ENCODE results near the gene DNAJB1. TPM values are rescaled to one million over a fixed set of nuclear protein-coding genes. Genes with fewer than 3 reads are reported as not detected.

DNAJB1 gene
- total and polyA plus RNA-seq, 2 experiments from 2014 or later, result 43.2 to 53.3 TPM

DNA sequence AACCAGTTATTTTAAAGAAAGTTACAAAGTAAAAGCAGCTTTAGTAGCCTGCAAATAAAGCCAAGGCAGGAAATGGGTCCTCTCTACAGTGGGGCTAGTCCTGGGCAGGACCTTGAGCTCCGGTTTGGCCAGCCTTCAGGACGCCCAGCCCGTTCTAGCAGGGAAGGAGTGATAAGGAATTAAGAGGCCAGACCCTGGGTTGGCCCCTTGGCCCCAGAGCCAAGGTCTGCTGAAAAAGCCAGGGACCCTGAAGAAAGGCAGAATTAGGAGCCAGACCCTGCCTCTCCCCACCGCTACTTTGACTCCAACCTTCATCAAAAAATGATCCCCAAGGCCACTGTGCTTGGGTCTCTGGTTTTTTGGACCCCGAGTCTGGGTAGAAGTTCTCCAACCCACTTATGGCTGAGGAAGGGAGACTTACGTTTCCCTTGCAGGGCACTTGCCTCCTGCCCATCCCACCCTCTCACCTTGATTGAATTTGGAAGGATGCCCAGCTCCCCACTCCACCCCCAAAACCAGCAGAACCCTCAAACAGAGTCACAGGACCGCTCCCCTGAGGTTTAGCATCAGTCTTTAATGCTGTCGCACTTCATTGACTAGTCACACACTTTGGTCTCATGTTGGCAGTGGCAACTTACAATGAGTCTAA is 3.9 kb downstream of the DNAJB1 start:
- Histone ChIP-seq H4K20me1 (replicated peaks; ENCODE audit: insufficient read depth) (peaks cover 24% of the 10 kb centered on the region; the same call in 1 of the 2 replicates), H3K4me1 (ENCODE audit: insufficient read depth) (peaks cover 11% of the 10 kb centered on the region; the same call in 1 of the 2 replicates), H3K4me3 (no peak overlapping the region), H2AFZ (no peak overlapping the region), H3K27ac (ENCODE audit: low read depth) (0 out of 2 replicates have a peak overlapping the region, but pooled peaks have one; percentile 72), H3K9me2 (ENCODE audit: insufficient read depth) (no peaks in the 10 kb centered on the region), H3K27me3 (ENCODE audit: insufficient read depth) (no peaks in the 10 kb centered on the region), H3F3A (replicated peaks; ENCODE audit: low read depth) (peaks cover 33% of the 10 kb centered on the region), H3K79me2 (replicated peaks; ENCODE audit: insufficient read depth) (peaks cover 31% of the 10 kb centered on the region), H3K36me3 (ENCODE audit: insufficient read depth) (peaks cover 3% of the 10 kb centered on the region), H3K4me2 (no peak overlapping the region)
- TF ChIP-seq CREB1 (CRISPR knock-in tag; IDR thresholded peaks at IDR 0.05; ENCODE audit: low read depth), result no peak
- no peak for TF ChIP-seq STAT1 (IDR thresholded peaks at IDR 0.05; ENCODE audit: unreplicated experiment)
- TF ChIP-seq, protein P1, sequence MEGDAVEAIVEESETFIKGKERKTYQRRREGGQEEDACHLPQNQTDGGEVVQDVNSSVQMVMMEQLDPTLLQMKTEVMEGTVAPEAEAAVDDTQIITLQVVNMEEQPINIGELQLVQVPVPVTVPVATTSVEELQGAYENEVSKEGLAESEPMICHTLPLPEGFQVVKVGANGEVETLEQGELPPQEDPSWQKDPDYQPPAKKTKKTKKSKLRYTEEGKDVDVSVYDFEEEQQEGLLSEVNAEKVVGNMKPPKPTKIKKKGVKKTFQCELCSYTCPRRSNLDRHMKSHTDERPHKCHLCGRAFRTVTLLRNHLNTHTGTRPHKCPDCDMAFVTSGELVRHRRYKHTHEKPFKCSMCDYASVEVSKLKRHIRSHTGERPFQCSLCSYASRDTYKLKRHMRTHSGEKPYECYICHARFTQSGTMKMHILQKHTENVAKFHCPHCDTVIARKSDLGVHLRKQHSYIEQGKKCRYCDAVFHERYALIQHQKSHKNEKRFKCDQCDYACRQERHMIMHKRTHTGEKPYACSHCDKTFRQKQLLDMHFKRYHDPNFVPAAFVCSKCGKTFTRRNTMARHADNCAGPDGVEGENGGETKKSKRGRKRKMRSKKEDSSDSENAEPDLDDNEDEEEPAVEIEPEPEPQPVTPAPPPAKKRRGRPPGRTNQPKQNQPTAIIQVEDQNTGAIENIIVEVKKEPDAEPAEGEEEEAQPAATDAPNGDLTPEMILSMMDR (conservative IDR thresholded peaks at IDR 0.05; ENCODE audit: low read depth in 2 of 2), result no peak
- TF ChIP-seq JUNB (IDR thresholded peaks at IDR 0.05; ENCODE audit: unreplicated experiment), result no peak
- TF ChIP-seq, protein P2, sequence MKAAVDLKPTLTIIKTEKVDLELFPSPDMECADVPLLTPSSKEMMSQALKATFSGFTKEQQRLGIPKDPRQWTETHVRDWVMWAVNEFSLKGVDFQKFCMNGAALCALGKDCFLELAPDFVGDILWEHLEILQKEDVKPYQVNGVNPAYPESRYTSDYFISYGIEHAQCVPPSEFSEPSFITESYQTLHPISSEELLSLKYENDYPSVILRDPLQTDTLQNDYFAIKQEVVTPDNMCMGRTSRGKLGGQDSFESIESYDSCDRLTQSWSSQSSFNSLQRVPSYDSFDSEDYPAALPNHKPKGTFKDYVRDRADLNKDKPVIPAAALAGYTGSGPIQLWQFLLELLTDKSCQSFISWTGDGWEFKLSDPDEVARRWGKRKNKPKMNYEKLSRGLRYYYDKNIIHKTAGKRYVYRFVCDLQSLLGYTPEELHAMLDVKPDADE (IDR thresholded peaks at IDR 0.05), result no peak
- TF ChIP-seq, protein P3, sequence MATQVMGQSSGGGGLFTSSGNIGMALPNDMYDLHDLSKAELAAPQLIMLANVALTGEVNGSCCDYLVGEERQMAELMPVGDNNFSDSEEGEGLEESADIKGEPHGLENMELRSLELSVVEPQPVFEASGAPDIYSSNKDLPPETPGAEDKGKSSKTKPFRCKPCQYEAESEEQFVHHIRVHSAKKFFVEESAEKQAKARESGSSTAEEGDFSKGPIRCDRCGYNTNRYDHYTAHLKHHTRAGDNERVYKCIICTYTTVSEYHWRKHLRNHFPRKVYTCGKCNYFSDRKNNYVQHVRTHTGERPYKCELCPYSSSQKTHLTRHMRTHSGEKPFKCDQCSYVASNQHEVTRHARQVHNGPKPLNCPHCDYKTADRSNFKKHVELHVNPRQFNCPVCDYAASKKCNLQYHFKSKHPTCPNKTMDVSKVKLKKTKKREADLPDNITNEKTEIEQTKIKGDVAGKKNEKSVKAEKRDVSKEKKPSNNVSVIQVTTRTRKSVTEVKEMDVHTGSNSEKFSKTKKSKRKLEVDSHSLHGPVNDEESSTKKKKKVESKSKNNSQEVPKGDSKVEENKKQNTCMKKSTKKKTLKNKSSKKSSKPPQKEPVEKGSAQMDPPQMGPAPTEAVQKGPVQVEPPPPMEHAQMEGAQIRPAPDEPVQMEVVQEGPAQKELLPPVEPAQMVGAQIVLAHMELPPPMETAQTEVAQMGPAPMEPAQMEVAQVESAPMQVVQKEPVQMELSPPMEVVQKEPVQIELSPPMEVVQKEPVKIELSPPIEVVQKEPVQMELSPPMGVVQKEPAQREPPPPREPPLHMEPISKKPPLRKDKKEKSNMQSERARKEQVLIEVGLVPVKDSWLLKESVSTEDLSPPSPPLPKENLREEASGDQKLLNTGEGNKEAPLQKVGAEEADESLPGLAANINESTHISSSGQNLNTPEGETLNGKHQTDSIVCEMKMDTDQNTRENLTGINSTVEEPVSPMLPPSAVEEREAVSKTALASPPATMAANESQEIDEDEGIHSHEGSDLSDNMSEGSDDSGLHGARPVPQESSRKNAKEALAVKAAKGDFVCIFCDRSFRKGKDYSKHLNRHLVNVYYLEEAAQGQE (IDR thresholded peaks at IDR 0.05; ENCODE audit: unreplicated experiment), result no peak
- TF ChIP-seq ZNF331 (CRISPR knock-in tag; IDR thresholded peaks at IDR 0.05; ENCODE audit: low read depth), result no peak
- no peak for TF ChIP-seq EZH2phosphoT487 (IDR thresholded peaks at IDR 0.05; ENCODE audit: unreplicated experiment)
- TF ChIP-seq ZNF114 (CRISPR knock-in tag; IDR thresholded peaks at IDR 0.05), result no peak
- Mint-ChIP-seq H3K27ac (no peak overlapping the region), H3K4me3 (no peak overlapping the region), H3K9me3 (no peaks in the 10 kb centered on the region; the same call in 2 of the 3 replicates), H3K4me1 (peaks cover 24% of the 10 kb centered on the region), H3K36me3 (ENCODE audit: low read depth) (peaks cover 34% of the 10 kb centered on the region), H3K27me3 (ENCODE audit: insufficient read depth, low read depth, poor library complexity) (peaks cover 15% of the 10 kb centered on the region)
- ATAC-seq, result no peak
- DNase-seq (ENCODE audit: low spot score), result no peak

All from GM23338 (cell line).